HepG2 (cell line): ENCODE measurements around the gene B3GNT9. TPM values are rescaled to one million over a fixed set of nuclear protein-coding genes. Genes with fewer than 3 reads are reported as not detected.
A peak's percentile ranks its signal among the peaks of the same experiment; 100 is the strongest.

Source experiments
- AGO2 ChIP-seq: fragments of 200-400 bp; formaldehyde crosslinking; optimal IDR thresholded peaks from 2 replicates; pipeline ENCODE3; 2017; ENCODE audit warnings: mild to moderate bottlenecking, low read depth, low read length, moderate library complexity
- CSRNP1 ChIP-seq: sonication (generic); formaldehyde crosslinking; IDR thresholded peaks from 2 replicates; pipeline ENCODE4 v1.8.1; 2023; ENCODE audit warnings: mild to moderate bottlenecking, missing genetic modification reagents
- GMEB1 ChIP-seq: sonication (generic); formaldehyde crosslinking; IDR thresholded peaks from 2 replicates; pipeline ENCODE4 v1.5.1; 2020; ENCODE audit warnings: missing genetic modification reagents, mild to moderate bottlenecking, borderline replicate concordance
- HNRNPLL ChIP-seq: fragments of 200-400 bp; formaldehyde crosslinking; IDR thresholded peaks from 2 replicates; pipeline ENCODE4 v1.6.1; 2017; ENCODE audit warnings: mild to moderate bottlenecking, low read depth, low read length; ENCODE audit not compliant: poor library complexity, severe bottlenecking
- SCMH1 ChIP-seq: sonication (generic); formaldehyde crosslinking; IDR thresholded peaks from 2 replicates; pipeline ENCODE4 v1.9.0; 2021; ENCODE audit warnings: missing genetic modification reagents, mild to moderate bottlenecking, borderline replicate concordance
- SETDB1 ChIP-seq: sonication (generic); formaldehyde crosslinking; IDR thresholded peaks from 2 replicates; pipeline ENCODE4 v1.5.1; 2020; ENCODE audit warnings: missing genetic modification reagents, mild to moderate bottlenecking, borderline replicate concordance
- TEAD2 ChIP-seq: sonication (generic); formaldehyde crosslinking; IDR thresholded peaks from 2 replicates; pipeline ENCODE4 v1.9.0; 2021; ENCODE audit warnings: missing genetic modification reagents
- ZFP62 ChIP-seq: sonication (generic); formaldehyde crosslinking; IDR thresholded peaks from 2 replicates; pipeline ENCODE4 v1.4.0; 2020; ENCODE audit warnings: missing genetic modification reagents
- ZNF543 ChIP-seq: sonication (generic); formaldehyde crosslinking; IDR thresholded peaks from 2 replicates; pipeline ENCODE4 v1.4.0; 2020; ENCODE audit warnings: mild to moderate bottlenecking, missing genetic modification reagents
- ZNF644 ChIP-seq: IDR thresholded peaks from 2 replicates; pipeline ENCODE4 v1.6.1; 2016; ENCODE audit warnings: low read depth
- ZNF704 ChIP-seq: sonication (generic); formaldehyde crosslinking; IDR thresholded peaks from 2 replicates; pipeline ENCODE4 v1.8.1; 2023; ENCODE audit warnings: mild to moderate bottlenecking, inconsistent platforms, moderate library complexity, missing genetic modification reagents, borderline replicate concordance
- ZNF841 ChIP-seq: sonication (generic); formaldehyde crosslinking; IDR thresholded peaks from 2 replicates; pipeline ENCODE4 v1.8.1; 2023; ENCODE audit warnings: missing genetic modification reagents, borderline replicate concordance
- ZNF891 ChIP-seq: sonication (generic); formaldehyde crosslinking; IDR thresholded peaks from 2 replicates; pipeline ENCODE4 v1.5.0; 2020; ENCODE audit warnings: mild to moderate bottlenecking, missing genetic modification reagents
- polyA plus RNA-seq, 8 experiments: library from polyadenylated mRNA; depleted of rRNA in 3 of 8; stranded (reverse) in 7 of 8; unstranded in 1 of 8; fragments of >200 nt; fragmentation: Illumina TruSeq in 4 of 8; extraction: Trizol in 4 of 8; gene quantifications; 2 replicates each; pipeline versions ENCODE4 v1.2.1 to v1.2.3, GENCODE V29; 2011 to 2016; ENCODE audit warnings: low read depth in 4 of 8, missing spikeins in 1 of 8, mixed read lengths in 1 of 8; ENCODE audit not compliant: insufficient read depth in 1 of 8
- total RNA-seq, 5 experiments: library from RNA; depleted of rRNA; stranded (reverse); fragments of >200 nt; fragmentation: Illumina TruSeq; extraction: Trizol; gene quantifications; 2 replicates each; pipeline ENCODE4 v1.2.3, GENCODE V29; 2016; ENCODE audit warnings: low read depth in 1 of 5
- TF ChIP-seq, protein P1 (sequence below): sonication (generic); formaldehyde crosslinking; IDR thresholded peaks from 2 replicates; pipeline ENCODE4 v1.4.0; 2020; ENCODE audit warnings: missing genetic modification reagents, borderline replicate concordance
- TF ChIP-seq, protein P2 (sequence below): sonication (generic); formaldehyde crosslinking; IDR thresholded peaks from 2 replicates; pipeline ENCODE4 v1.4.0; 2020; ENCODE audit warnings: missing genetic modification reagents, mild to moderate bottlenecking, borderline replicate concordance
- TF ChIP-seq, protein P3 (sequence below): sonication (generic); formaldehyde crosslinking; IDR thresholded peaks from 2 replicates; pipeline ENCODE4 v1.4.0; 2020; ENCODE audit warnings: missing genetic modification reagents

B3GNT9 gene
- total and polyA plus RNA-seq, 2 of the 13 experiments (the other 11 are each of a cell fraction or from before 2014, with no cell fraction given), result 1.5 to 3.1 TPM

DNA sequence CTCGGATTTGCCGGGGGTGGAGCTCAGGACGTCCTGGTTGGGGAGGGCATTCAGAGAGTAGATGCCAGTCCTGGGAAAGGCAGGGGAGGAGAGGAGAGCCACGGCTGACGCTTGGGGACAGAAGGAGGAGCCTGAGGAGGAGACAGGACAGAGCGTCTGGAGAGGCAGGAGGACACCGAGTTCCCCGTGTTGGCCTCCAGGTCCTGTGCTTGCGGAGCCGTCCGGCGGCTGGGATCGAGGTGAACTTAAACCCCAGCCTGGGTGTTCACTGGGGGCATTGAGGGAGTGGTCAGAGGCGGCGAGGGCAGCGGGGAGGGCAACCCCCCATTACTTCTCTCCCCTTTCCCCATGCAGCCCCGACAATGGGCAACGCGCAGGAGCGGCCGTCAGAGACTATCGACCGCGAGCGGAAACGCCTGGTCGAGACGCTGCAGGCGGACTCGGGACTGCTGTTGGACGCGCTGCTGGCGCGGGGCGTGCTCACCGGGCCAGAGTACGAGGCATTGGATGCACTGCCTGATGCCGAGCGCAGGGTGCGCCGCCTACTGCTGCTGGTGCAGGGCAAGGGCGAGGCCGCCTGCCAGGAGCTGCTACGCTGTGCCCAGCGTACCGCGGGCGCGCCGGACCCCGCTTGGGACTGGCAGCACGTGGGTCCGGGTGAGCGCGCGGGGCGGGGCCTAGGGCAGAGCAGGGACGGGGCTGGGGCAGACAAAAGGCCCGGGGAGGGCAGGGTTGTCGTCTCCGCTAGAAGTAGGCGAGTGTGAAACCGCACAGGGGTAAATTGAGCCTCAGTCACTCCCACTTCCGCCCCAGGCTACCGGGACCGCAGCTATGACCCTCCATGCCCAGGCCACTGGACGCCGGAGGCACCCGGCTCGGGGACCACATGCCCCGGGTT is 23.3 kb upstream of the B3GNT9 start (continued):
- peak; percentile 89 for TF ChIP-seq GMEB1 (CRISPR knock-in tag)
- no peak for TF ChIP-seq SETDB1
- TF ChIP-seq AGO2, result peak; percentile 77
- TF ChIP-seq, protein P1, sequence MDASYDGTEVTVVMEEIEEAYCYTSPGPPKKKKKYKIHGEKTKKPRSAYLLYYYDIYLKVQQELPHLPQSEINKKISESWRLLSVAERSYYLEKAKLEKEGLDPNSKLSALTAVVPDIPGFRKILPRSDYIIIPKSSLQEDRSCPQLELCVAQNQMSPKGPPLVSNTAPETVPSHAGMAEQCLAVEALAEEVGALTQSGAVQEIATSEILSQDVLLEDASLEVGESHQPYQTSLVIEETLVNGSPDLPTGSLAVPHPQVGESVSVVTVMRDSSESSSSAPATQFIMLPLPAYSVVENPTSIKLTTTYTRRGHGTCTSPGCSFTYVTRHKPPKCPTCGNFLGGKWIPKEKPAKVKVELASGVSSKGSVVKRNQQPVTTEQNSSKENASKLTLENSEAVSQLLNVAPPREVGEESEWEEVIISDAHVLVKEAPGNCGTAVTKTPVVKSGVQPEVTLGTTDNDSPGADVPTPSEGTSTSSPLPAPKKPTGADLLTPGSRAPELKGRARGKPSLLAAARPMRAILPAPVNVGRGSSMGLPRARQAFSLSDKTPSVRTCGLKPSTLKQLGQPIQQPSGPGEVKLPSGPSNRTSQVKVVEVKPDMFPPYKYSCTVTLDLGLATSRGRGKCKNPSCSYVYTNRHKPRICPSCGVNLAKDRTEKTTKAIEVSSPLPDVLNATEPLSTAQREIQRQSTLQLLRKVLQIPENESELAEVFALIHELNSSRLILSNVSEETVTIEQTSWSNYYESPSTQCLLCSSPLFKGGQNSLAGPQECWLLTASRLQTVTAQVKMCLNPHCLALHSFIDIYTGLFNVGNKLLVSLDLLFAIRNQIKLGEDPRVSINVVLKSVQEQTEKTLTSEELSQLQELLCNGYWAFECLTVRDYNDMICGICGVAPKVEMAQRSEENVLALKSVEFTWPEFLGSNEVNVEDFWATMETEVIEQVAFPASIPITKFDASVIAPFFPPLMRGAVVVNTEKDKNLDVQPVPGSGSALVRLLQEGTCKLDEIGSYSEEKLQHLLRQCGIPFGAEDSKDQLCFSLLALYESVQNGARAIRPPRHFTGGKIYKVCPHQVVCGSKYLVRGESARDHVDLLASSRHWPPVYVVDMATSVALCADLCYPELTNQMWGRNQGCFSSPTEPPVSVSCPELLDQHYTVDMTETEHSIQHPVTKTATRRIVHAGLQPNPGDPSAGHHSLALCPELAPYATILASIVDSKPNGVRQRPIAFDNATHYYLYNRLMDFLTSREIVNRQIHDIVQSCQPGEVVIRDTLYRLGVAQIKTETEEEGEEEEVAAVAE (CRISPR knock-in tag), result peak; percentile 89
- TF ChIP-seq, protein P2, sequence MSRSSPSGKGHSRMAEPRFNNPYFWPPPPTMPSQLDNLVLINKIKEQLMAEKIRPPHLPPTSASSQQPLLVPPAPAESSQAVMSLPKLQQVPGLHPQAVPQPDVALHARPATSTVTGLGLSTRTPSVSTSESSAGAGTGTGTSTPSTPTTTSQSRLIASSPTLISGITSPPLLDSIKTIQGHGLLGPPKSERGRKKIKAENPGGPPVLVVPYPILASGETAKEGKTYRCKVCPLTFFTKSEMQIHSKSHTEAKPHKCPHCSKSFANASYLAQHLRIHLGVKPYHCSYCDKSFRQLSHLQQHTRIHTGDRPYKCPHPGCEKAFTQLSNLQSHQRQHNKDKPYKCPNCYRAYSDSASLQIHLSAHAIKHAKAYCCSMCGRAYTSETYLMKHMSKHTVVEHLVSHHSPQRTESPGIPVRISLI (CRISPR knock-in tag), result peak; percentile 36; the same call in 1 of the 2 replicates
- no peak for TF ChIP-seq ZFP62 (CRISPR knock-in tag)
- TF ChIP-seq ZNF704, result peak; percentile 79; the same call in 1 of the 2 replicates
- TF ChIP-seq, protein P3, sequence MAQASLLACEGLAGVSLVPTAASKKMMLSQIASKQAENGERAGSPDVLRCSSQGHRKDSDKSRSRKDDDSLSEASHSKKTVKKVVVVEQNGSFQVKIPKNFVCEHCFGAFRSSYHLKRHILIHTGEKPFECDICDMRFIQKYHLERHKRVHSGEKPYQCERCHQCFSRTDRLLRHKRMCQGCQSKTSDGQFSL (CRISPR knock-in tag), result no peak; the same call in 1 of the 2 replicates
- peak; percentile 88; the same call in 1 of the 2 replicates for TF ChIP-seq CSRNP1 (CRISPR knock-in tag)
- TF ChIP-seq ZNF841 (CRISPR knock-in tag), result 0 out of 2 replicates have a peak, but pooled peaks have one; percentile 75
- TF ChIP-seq TEAD2, result no peak
- TF ChIP-seq ZNF644, result no peak
- TF ChIP-seq HNRNPLL, result peak; percentile 96
- TF ChIP-seq ZNF543 (CRISPR knock-in tag), result peak; percentile 85; the same call in 1 of the 2 replicates
- TF ChIP-seq ZNF891 (CRISPR knock-in tag), result peak; percentile 97
- no peak for TF ChIP-seq SCMH1 (CRISPR knock-in tag)
